Calu3 (cell line): ENCODE data around the gene SLC16A1. TPM values are rescaled to one million over a fixed set of nuclear protein-coding genes. Genes with fewer than 3 reads are reported as not detected.

ENCODE experiments used
- BruUV-seq: library from RNA; stranded (reverse); fragments of 400-500 nt; replicated peaks from 2 replicates; lab custom pipeline; 2021; lab: Mats Ljungman, UMichigan
- CTCF ChIA-PET: fragments of 300-600 bp; sonication (Branson Sonifier 250); formaldehyde crosslinking; loops from one replicate; lab custom pipeline; 2022; ENCODE audit warnings: antibody characterized with exemption; lab: Charles Lee
- DNase-seq: peaks from one replicate; pipeline ENCODE4 v3.0.0; 2022
- H3K27ac Mint-ChIP-seq: one replicate; pipeline ENCODE4 v1.8.0; 2022; ENCODE audit warnings: mixed read lengths; ENCODE audit not compliant: unreplicated experiment
- H3K27me3 Mint-ChIP-seq: one replicate; pipeline ENCODE4 v1.8.0; 2022; ENCODE audit warnings: mixed read lengths; ENCODE audit not compliant: unreplicated experiment
- H3K36me3 Mint-ChIP-seq: one replicate; pipeline ENCODE4 v1.8.0; 2022; ENCODE audit warnings: mild to moderate bottlenecking, moderate library complexity, mixed read lengths; ENCODE audit not compliant: insufficient read depth, unreplicated experiment
- H3K4me1 Mint-ChIP-seq: one replicate; pipeline ENCODE4 v1.8.0; 2022; ENCODE audit warnings: mild to moderate bottlenecking, low read depth, mixed read lengths; ENCODE audit not compliant: unreplicated experiment
- H3K4me3 Mint-ChIP-seq: one replicate; pipeline ENCODE4 v1.8.0; 2022; ENCODE audit warnings: mild to moderate bottlenecking, low read depth, moderate library complexity, mixed read lengths; ENCODE audit not compliant: unreplicated experiment
- H3K9me3 Mint-ChIP-seq: one replicate; pipeline ENCODE4 v1.8.0; 2022; ENCODE audit warnings: low read depth, mixed read lengths; ENCODE audit not compliant: unreplicated experiment
- intact Hi-C: fragments of 100-400 bp; cut with micrococcal nuclease; formaldehyde crosslinking; loops from one replicate; pipeline ENCODE4 v1.10.0; 2022; ENCODE audit not compliant: unreplicated experiment
- total RNA-seq: library from RNA; stranded (reverse); gene quantifications from 2 replicates; pipeline ENCODE4 v1.2.3, GENCODE V29; 2022
- TF ChIP-seq, protein P1 (sequence below): fragments of 200-600 bp; IDR thresholded peaks from one replicate; pipeline ENCODE4 v1.8.0; 2022; ENCODE audit warnings: antibody characterized with exemption; ENCODE audit not compliant: unreplicated experiment

Gene SLC16A1
- total RNA-seq, 1 experiment from 2014 or later, result 59.2 TPM

DNA sequence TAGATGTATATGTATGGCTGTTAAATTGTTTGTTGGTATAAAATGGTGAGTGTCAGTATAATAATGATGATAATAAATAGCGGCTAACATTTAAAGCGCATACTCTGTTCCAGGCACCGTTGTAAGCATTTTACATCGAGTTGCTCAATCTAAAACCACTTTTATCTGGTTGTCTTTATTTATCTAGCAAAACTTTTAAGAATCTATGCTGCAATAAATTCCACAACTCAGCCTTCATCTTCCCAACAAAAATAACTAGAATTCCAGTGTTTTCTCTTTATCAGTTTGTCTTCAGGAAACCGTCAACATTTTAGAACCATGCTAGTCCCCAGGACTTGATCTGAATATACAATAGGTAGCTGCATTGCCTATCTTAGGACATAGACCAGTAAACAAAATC lies 19.3 kb upstream of the SLC16A1 start:
- BruUV-seq, result no TSS peak
- Mint-ChIP-seq H3K4me1 (no peaks in the 10 kb centered on the region), H3K27ac (no peak overlapping the region), H3K36me3 (no peaks in the 10 kb centered on the region), H3K27me3 (no peaks in the 10 kb centered on the region), H3K9me3 (no peaks in the 10 kb centered on the region), H3K4me3 (no peak overlapping the region)
- intact Hi-C loops, result no loop called here
- no peak for DNase-seq
- TF ChIP-seq, protein P1, sequence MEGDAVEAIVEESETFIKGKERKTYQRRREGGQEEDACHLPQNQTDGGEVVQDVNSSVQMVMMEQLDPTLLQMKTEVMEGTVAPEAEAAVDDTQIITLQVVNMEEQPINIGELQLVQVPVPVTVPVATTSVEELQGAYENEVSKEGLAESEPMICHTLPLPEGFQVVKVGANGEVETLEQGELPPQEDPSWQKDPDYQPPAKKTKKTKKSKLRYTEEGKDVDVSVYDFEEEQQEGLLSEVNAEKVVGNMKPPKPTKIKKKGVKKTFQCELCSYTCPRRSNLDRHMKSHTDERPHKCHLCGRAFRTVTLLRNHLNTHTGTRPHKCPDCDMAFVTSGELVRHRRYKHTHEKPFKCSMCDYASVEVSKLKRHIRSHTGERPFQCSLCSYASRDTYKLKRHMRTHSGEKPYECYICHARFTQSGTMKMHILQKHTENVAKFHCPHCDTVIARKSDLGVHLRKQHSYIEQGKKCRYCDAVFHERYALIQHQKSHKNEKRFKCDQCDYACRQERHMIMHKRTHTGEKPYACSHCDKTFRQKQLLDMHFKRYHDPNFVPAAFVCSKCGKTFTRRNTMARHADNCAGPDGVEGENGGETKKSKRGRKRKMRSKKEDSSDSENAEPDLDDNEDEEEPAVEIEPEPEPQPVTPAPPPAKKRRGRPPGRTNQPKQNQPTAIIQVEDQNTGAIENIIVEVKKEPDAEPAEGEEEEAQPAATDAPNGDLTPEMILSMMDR, result no peak
- CTCF ChIA-PET, result no interaction called here

DNA sequence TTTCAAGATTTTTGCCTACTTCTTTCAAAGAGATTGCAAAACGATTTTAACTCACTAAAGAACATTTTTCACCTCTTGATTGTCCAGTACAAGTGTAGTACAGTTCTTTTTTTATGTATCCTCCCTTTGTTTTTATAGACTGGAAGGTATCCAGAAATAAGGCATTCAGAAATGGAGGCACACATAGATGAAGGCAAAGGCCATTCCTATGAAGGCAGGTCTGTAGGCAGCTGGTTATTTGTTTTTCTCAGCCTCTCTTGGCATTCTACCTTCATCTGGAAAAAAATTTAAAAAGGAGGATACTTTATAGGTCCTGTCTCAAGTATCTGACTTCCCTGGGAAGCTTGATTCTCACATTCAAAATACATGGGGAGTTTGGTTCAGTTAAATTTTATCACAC lies 18.6 kb upstream of the SLC16A1 start:
- TF ChIP-seq, protein P1, result no peak
- BruUV-seq, result no TSS peak
- CTCF ChIA-PET, result no interaction called here

DNA sequence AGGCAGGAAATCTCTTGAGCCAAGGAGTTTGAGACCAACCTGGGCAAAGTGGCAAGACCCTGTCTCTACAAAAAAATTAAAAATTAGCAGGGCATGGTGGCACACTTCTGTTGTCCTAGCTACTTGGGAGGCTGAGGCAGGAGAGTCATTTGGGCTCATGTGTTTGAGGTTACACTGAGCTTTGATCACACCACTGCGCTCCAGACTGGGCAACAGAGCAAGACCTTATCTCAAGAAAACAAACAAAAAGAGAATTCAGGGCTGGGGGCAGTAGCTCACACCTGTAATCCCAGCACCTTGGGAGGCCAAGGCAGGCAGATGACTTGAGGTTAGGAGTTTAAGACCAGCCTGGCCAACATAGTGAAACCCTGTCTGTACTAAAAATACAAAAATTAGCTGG lies 17.8 kb upstream of the SLC16A1 start:
- CTCF ChIA-PET, result no interaction called here
- Mint-ChIP-seq H3K27me3 (no peaks in the 10 kb centered on the region), H3K9me3 (no peaks in the 10 kb centered on the region), H3K4me1 (no peaks in the 10 kb centered on the region), H3K4me3 (no peak overlapping the region), H3K27ac (no peak overlapping the region), H3K36me3 (peaks cover 3% of the 10 kb centered on the region)
- intact Hi-C loops, result no loop called here
- DNase-seq, result no peak
- TF ChIP-seq, protein P1, result no peak
- BruUV-seq, result no TSS peak

More for the DNA sequence above, 18.6 kb upstream of the SLC16A1 start:
- Mint-ChIP-seq H3K9me3 (no peaks in the 10 kb centered on the region), H3K36me3 (no peaks in the 10 kb centered on the region), H3K4me1 (no peaks in the 10 kb centered on the region), H3K4me3 (no peak overlapping the region), H3K27me3 (no peaks in the 10 kb centered on the region), H3K27ac (no peak overlapping the region)
- intact Hi-C loops, result no loop called here
- no peak for DNase-seq

DNA sequence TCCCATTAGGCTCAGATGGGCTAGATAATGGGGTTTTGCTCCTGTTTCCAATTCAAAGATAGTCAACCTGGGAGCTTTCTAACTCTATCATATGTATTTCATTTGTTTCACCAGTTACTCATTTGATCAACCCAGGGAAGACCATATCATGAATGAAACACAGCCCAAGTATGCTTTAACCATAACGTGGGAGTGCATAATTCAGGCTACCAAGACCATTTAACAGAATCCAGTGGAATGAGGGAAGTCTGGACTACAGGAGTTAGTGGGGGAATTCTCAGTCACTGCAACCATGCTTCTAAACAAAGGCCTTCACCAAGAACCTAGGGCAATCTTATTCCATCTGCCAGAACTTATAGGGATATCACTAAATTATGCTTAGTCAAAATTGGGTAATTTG lies 15.0 kb upstream of the SLC16A1 start:
- Mint-ChIP-seq H3K27ac (no peak overlapping the region), H3K36me3 (peaks cover 6% of the 10 kb centered on the region), H3K27me3 (no peaks in the 10 kb centered on the region), H3K4me3 (no peak overlapping the region), H3K4me1 (no peaks in the 10 kb centered on the region), H3K9me3 (no peaks in the 10 kb centered on the region)
- no TSS peak for BruUV-seq
- intact Hi-C loops, result no loop called here
- CTCF ChIA-PET, result no interaction called here
- DNase-seq, result no peak
- TF ChIP-seq, protein P1, result no peak
